HG03571 (cell line): ENCODE results near the gene EEF1AKMT2.

ENCODE experiments used
- ATAC-seq: cut with Tn5 transposase; IDR thresholded peaks from one replicate; pipeline ENCODE4 v1.9.1; 2021; ENCODE audit not compliant: unreplicated experiment

EEF1AKMT2 gene

DNA sequence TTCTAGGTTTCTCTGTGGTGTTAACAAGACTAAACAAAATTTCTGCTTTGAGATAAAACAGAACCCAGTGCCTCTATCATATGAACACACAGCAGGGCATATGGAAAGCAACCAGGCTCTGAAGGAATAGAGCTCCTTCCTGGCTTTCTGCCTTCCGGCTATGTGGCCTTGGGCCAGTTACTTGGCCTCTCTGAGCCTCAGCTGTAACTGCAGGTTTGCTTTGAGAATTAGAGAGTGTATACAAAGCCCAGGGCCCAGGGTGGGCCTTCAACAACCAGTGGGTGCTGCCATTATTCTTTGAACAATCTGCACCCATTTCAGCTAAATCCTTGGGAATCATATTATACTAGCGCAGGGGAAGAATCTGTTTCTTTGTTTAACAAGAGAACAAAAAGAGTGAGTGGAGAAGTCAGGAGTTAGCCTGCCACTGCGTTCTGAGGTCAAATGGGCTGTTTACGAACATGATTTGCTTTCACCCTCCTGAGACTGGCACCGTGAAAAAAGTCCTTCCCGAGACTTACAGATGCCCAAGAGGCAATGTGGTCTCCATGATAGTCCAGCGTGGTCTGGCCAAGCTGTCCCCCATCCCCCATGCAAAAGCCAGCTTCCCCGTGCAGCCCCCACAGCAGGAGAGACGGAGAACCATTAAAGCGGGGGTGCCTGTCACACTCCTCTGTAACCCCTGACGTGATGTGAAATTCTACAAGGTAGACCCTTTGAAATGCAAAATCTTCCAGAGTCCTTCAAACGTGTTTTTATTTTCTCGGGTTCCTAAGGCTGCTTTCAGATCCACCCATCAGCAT lies 52.4 kb downstream of the EEF1AKMT2 start:
- no peak for ATAC-seq

GRCh38 chr10:124738441-124738840 lies 53.2 kb downstream of the EEF1AKMT2 start:
- no peak for ATAC-seq

- no peak for ATAC-seq
These were observed 54.0 kb downstream of the EEF1AKMT2 start for GRCh38 chr10:124737708-124738107.

GRCh38 chr10:124737221-124737620 lies 54.5 kb downstream of the EEF1AKMT2 start:
- ATAC-seq = no peak

DNA sequence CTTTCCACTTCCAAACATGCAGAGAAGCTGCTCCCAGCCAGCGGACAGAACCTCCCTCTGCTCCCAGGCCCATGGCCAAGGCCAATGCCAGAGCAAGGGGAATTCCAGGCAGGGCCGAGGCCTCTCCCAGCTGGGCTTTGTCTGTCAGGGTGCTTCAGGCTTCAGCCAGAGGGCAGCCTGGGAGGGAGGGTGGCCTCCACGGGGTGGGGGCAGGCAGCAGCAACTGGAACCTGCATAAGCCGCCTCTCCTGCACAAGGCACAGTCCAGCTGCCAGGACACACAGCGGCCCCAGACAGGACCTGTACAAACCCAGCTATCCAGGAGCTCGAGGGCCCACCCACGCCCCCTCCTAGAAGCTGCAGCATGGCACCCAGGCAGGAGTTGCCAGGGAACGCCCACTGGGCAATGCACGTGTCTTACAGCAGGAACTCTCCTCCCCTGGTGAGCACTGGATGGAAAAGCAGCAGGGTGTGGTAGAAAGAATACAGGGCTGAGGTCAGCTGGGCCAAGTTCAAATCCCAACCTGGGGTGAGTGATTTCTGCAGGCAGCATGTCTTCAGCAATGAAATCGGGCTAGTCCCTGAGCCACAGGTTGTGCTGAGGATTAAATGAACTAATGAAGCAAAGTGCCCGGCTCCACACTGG lies 55.1 kb downstream of the EEF1AKMT2 start:
- no peak for ATAC-seq

- no peak for ATAC-seq
These were observed 56.0 kb downstream of the EEF1AKMT2 start for GRCh38 chr10:124735491-124736286.

- no peak for ATAC-seq
These were observed 57.1 kb downstream of the EEF1AKMT2 start for GRCh38 chr10:124734311-124735166.

- ATAC-seq = no peak
These were observed 58.0 kb downstream of the EEF1AKMT2 start for GRCh38 chr10:124733571-124734245.

- peak; percentile 46 for ATAC-seq
These were observed 58.6 kb downstream of the EEF1AKMT2 start for GRCh38 chr10:124732931-124733570.

GRCh38 chr10:124731551-124731950 lies 60.1 kb downstream of the EEF1AKMT2 start:
- no peak for ATAC-seq

GRCh38 chr10:124730790-124731189 lies 60.9 kb downstream of the EEF1AKMT2 start:
- no peak for ATAC-seq

- no peak for ATAC-seq
These were observed 62.6 kb downstream of the EEF1AKMT2 start for GRCh38 chr10:124728830-124729661.

DNA sequence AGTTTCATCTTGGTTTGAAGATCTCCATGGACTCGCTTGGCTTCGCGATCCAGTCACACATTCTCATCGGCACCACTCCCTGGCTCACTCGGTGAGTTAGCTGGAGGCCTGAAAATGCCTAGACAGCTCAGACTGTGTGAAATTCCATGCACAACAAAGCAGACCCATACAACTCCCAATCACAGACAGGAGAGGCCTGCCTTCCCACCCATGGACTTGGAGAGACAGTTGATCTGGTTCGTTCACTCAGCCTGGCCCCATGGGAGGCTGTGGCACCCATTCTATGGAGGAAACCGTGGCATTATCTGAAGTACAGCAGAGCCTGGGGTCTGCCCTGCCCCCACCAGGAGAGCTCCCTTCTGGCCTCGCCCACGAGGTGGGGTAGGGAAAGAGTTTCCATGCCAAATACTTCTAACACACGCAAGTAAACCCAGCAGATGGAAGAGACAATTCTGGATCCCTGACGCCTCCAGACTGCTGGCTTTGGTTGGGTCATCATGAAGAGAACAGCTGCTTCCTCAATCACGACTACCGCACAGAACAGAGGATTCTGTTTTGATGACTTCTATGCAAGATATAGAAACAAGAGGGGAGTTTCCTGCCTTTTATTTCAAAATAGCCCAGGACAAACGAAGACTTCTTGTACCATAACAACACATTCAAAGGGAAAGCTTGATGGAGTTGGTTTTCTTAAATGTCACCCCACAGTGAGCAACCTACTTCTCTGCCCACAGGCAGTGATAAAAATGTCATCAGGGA lies 63.4 kb downstream of the EEF1AKMT2 start:
- no peak for ATAC-seq

DNA sequence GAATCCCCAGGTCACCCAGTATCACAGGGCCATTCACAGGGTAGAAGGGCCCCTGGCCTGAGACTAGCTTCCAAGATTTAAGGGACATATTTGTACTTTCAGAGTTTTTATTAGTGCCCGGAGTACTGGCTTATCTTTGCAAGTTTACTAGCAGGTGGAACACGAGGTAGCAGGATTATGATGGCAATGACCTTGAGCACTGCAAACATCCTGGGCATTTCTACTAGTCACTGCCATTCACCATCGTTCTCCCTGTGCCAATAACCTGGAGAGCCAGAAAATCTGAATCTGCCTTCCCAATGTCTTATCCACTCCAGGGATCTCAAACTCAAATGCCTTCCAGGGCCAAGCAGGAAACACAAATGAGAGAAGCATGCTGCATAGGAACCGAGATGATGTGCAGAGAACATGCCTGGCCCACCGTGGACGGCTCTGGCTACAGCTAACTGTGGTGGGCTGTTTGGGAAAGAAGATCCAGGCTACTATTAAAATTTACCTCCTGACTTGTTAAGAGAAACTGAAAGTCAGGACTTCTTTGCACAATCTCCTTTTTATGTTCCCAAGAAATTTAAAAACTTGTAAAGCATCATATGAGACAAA lies 64.2 kb downstream of the EEF1AKMT2 start:
- ATAC-seq = no peak

DNA sequence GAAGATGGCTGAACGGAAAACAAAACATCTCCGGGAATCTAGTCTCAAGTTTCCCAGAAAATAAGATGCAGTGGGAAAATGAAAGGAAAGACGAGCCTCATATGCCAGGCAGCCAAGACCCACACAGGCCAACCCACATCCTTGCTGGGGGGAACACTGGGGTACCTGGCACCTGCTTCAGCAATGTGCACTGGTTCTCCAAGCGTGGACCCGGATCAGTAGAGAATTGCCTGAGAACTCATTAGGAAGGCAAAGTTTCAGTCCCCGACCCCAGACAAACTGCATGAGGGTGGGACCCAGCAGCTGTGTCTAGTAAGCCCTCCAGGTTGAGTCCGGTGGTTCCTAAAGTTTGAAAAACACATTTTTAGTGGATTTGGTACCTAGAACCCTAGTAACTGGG lies 65.9 kb downstream of the EEF1AKMT2 start:
- no peak for ATAC-seq

- ATAC-seq = no peak
These were observed 66.5 kb downstream of the EEF1AKMT2 start for GRCh38 chr10:124725171-124725631.

- no peak for ATAC-seq
These were observed 67.2 kb downstream of the EEF1AKMT2 start for GRCh38 chr10:124724279-124725027.
